Astrocyte (in vitro differentiated cells and primary cell): ENCODE results near the gene LPXN. TPM values are rescaled to one million over a fixed set of nuclear protein-coding genes. Genes with fewer than 3 reads are reported as not detected.

Experiments used
- DNase-seq: peaks from one replicate; pipeline ENCODE4 v3.0.0-alpha.2; 2010; ENCODE audit warnings: low read depth
- FAIRE-seq: peaks from 2 replicates; lab custom pipeline; 2011; peaks lifted over from hg19 to GRCh38; lab: Jason Lieb, UNC
- H2AFZ ChIP-seq: 2 replicates; pipeline ENCODE4 v1.6.0; 2012; ENCODE audit warnings: low read depth, low read length, inconsistent platforms
- H3K27ac ChIP-seq: 2 replicates; pipeline ENCODE4 v1.5.1; 2011; ENCODE audit warnings: low read depth, low read length, inconsistent platforms
- H3K27me3 ChIP-seq: 2 replicates; pipeline ENCODE4 v1.6.0; 2011; ENCODE audit warnings: low read length, inconsistent platforms; ENCODE audit not compliant: insufficient read depth
- H3K36me3 ChIP-seq: 2 replicates; pipeline ENCODE4 v1.5.1; 2011; ENCODE audit warnings: low read length, inconsistent platforms; ENCODE audit not compliant: insufficient read depth
- H3K4me1 ChIP-seq: 2 replicates; pipeline ENCODE4 v1.5.1; 2011; ENCODE audit warnings: low read length, inconsistent platforms; ENCODE audit not compliant: insufficient read depth
- H3K4me2 ChIP-seq: 2 replicates; pipeline ENCODE4 v1.6.0; 2012; ENCODE audit warnings: low read length, inconsistent platforms
- H3K4me3 ChIP-seq: 2 replicates; pipeline ENCODE4 v1.5.1; 2011; ENCODE audit warnings: low read depth, mild to moderate bottlenecking, low read length, inconsistent platforms; ENCODE audit not compliant: insufficient read depth
- H3K79me2 ChIP-seq: 2 replicates; pipeline ENCODE4 v1.6.0; 2012; ENCODE audit warnings: mild to moderate bottlenecking, low read length, inconsistent platforms; ENCODE audit not compliant: insufficient read depth
- H3K9ac ChIP-seq: 2 replicates; pipeline ENCODE4 v1.6.0; 2012; ENCODE audit warnings: mild to moderate bottlenecking, low read length, inconsistent platforms
- H3K9me3 ChIP-seq: 2 replicates; pipeline ENCODE4 v1.5.1; 2012; ENCODE audit warnings: low read depth, mild to moderate bottlenecking, low read length, inconsistent platforms; ENCODE audit not compliant: insufficient read depth
- H4K20me1 ChIP-seq: 2 replicates; pipeline ENCODE4 v1.6.0; 2012; ENCODE audit warnings: low read length, inconsistent platforms; ENCODE audit not compliant: insufficient read depth
- H3K27ac Mint-ChIP-seq: one replicate; pipeline ENCODE4 v1.8.0; 2021; ENCODE audit warnings: mild to moderate bottlenecking, mixed read lengths; ENCODE audit not compliant: unreplicated experiment
- H3K27me3 Mint-ChIP-seq: one replicate; pipeline ENCODE4 v1.8.0; 2021; ENCODE audit warnings: low read depth, mixed read lengths; ENCODE audit not compliant: unreplicated experiment
- H3K36me3 Mint-ChIP-seq: one replicate; pipeline ENCODE4 v1.8.0; 2021; ENCODE audit warnings: low read depth, mixed read lengths; ENCODE audit not compliant: unreplicated experiment
- H3K4me1 Mint-ChIP-seq: one replicate; pipeline ENCODE4 v1.8.0; 2021; ENCODE audit warnings: low read depth, mixed read lengths; ENCODE audit not compliant: unreplicated experiment
- H3K4me3 Mint-ChIP-seq: one replicate; pipeline ENCODE4 v1.8.0; 2021; ENCODE audit warnings: mild to moderate bottlenecking, moderate library complexity, mixed read lengths; ENCODE audit not compliant: unreplicated experiment
- H3K9me3 Mint-ChIP-seq: one replicate; pipeline ENCODE4 v1.8.0; 2021; ENCODE audit warnings: mild to moderate bottlenecking, mixed read lengths; ENCODE audit not compliant: unreplicated experiment
- EZH2 ChIP-seq: IDR thresholded peaks from 2 replicates; pipeline ENCODE4 v1.6.1; 2012; ENCODE audit warnings: mild to moderate bottlenecking, low read length, inconsistent platforms; ENCODE audit not compliant: insufficient read depth
- total RNA-seq: library from RNA; stranded (reverse); gene quantifications from 2 replicates; pipeline ENCODE4 v1.2.1, GENCODE V29; 2021
- TF ChIP-seq, protein P1 (sequence below): IDR thresholded peaks from 2 replicates; pipeline ENCODE4 v1.5.1; 2011; ENCODE audit warnings: low read depth, mild to moderate bottlenecking, inconsistent platforms, low read length, moderate library complexity; ENCODE audit not compliant: insufficient read depth

LPXN gene
- total RNA-seq, 1 donor from 2014 or later: 3.7 TPM

DNA sequence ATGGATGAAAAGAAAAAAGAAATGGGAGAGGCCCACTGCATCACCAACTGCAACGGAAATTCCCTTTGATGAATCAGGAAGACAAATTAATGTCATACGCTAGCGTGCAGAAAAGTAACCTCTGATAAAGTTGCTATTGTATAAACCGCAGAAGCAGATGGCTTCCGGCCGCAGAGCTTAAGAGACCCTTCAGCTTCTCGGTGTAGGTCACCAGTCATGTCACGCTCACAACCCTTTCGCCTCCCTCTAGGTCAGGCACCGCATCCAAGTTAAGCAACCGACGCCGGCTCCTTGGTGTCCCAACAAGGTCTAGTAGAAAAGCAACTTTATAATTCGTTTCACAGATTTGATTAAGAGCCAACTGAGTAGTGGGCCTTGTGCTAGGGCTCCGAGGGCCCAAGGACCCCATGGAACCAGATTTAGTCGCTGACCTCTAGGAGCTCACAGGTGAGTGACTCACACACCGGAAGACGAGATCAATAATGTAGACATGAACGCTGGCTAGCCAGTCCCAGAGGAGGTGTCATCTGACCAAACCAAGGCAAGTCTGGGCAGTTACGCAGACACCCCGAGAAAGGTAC is 2.0 kb upstream of the LPXN start:
- DNase-seq: peak; percentile 97
- peak; percentile 9 for FAIRE-seq
- peak overlapping the region; percentile 91 for H3K4me2 ChIP-seq
- H3K4me1 Mint-ChIP-seq: peaks cover 40% of the 10 kb centered on the region
- H3K27me3 Mint-ChIP-seq: no peaks in the 10 kb centered on the region
- H3K27me3 ChIP-seq: no peaks in the 10 kb centered on the region
- peak overlapping the region; percentile 88 for H3K4me3 ChIP-seq
- peak overlapping the region; percentile 100 for H3K27ac Mint-ChIP-seq
- H3K4me3 Mint-ChIP-seq: peak overlapping the region; percentile 98
- H4K20me1 ChIP-seq: peaks cover 24% of the 10 kb centered on the region
- TF ChIP-seq EZH2: no peak
- TF ChIP-seq, protein P1, sequence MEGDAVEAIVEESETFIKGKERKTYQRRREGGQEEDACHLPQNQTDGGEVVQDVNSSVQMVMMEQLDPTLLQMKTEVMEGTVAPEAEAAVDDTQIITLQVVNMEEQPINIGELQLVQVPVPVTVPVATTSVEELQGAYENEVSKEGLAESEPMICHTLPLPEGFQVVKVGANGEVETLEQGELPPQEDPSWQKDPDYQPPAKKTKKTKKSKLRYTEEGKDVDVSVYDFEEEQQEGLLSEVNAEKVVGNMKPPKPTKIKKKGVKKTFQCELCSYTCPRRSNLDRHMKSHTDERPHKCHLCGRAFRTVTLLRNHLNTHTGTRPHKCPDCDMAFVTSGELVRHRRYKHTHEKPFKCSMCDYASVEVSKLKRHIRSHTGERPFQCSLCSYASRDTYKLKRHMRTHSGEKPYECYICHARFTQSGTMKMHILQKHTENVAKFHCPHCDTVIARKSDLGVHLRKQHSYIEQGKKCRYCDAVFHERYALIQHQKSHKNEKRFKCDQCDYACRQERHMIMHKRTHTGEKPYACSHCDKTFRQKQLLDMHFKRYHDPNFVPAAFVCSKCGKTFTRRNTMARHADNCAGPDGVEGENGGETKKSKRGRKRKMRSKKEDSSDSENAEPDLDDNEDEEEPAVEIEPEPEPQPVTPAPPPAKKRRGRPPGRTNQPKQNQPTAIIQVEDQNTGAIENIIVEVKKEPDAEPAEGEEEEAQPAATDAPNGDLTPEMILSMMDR: no peak
- peak overlapping the region; percentile 43 for H2AFZ ChIP-seq
- peaks cover 4% of the 10 kb centered on the region for H3K36me3 ChIP-seq
- H3K36me3 Mint-ChIP-seq: no peaks in the 10 kb centered on the region
- no peaks in the 10 kb centered on the region for H3K9me3 ChIP-seq
- H3K79me2 ChIP-seq: peaks cover 38% of the 10 kb centered on the region
- peaks cover 36% of the 10 kb centered on the region for H3K4me1 ChIP-seq
- peak overlapping the region; percentile 100 for H3K27ac ChIP-seq
- H3K9ac ChIP-seq: peak overlapping the region; percentile 100
- H3K9me3 Mint-ChIP-seq: no peaks in the 10 kb centered on the region

DNA sequence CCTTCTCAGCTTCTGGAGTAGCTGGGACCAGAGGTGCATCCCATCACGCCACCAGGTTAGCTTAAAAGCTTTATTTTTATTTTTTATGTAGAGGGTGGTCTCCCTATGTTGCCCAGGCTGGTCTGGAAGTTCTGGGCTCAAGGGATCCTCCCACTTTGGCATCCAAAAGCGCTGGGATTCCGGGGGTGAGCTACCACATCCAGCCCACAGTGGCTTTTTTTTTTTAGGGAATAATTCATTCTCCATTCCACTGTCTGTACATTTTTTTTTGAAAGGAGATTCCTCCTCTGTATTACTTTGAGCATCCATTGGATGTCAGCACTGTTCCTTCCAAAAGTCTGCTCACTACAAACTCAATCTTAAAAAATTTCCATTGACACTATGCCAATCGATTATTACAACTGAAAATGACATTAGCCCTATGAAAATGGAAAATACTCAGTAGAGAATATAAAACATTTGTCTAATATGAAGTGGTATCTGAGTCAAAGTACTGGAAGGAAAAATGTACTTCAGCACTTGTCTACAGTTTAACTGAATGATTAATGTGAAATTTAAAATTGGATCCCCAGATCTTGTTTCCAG is 1.3 kb upstream of the LPXN start:
- Histone ChIP-seq H3K4me3 (peak overlapping the region; percentile 88), H3K9me3 (no peaks in the 10 kb centered on the region), H3K9ac (peak overlapping the region; percentile 100), H2AFZ (no peak overlapping the region), H3K4me2 (peak overlapping the region; percentile 91), H4K20me1 (peaks cover 18% of the 10 kb centered on the region), H3K79me2 (peaks cover 32% of the 10 kb centered on the region), H3K36me3 (peaks cover 4% of the 10 kb centered on the region), H3K27me3 (no peaks in the 10 kb centered on the region), H3K4me1 (peaks cover 36% of the 10 kb centered on the region), H3K27ac (peak overlapping the region; percentile 100)
- Mint-ChIP-seq H3K4me3 (peak overlapping the region; percentile 98), H3K9me3 (no peaks in the 10 kb centered on the region), H3K36me3 (no peaks in the 10 kb centered on the region), H3K27ac (peak overlapping the region; percentile 100), H3K27me3 (no peaks in the 10 kb centered on the region), H3K4me1 (peaks cover 35% of the 10 kb centered on the region)
- FAIRE-seq (peak; percentile 20), DNase-seq (peak; percentile 59)
- TF ChIP-seq, protein P1: peak; percentile 48
- TF ChIP-seq EZH2: no peak

DNA sequence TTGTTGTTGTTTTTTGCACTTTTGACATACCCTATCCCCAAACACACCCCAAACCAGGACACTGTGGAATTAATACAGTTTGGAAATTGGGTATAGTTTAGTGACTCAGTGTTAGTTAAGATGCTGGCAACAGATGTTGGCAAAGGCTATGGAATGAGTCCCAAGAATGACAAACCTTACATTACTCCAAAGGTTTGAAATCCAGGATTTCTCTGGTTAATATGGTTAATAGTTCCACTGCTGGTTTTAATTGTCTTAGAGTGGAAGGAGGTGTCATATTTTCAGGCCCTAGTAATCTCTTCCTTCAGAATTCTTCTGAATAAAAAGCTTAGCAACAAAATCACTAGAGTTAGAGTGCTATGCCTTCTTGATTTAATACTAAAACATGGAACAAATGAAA is 775 bp downstream of the LPXN start:
- no peaks in the 10 kb centered on the region for H3K27me3 ChIP-seq

More for the DNA sequence above, 775 bp downstream of the LPXN start:
- Histone ChIP-seq H3K36me3 (no peaks in the 10 kb centered on the region), H3K27ac (peak overlapping the region; percentile 100), H3K9ac (peak overlapping the region; percentile 6), H3K4me2 (peak overlapping the region; percentile 91), H3K4me1 (peaks cover 29% of the 10 kb centered on the region), H4K20me1 (peaks cover 3% of the 10 kb centered on the region), H3K9me3 (no peaks in the 10 kb centered on the region), H2AFZ (no peak overlapping the region), H3K79me2 (peaks cover 11% of the 10 kb centered on the region), H3K4me3 (no peak overlapping the region)
- Mint-ChIP-seq H3K36me3 (no peaks in the 10 kb centered on the region), H3K4me3 (peak overlapping the region; percentile 2), H3K4me1 (peaks cover 29% of the 10 kb centered on the region), H3K9me3 (no peaks in the 10 kb centered on the region), H3K27ac (no peak overlapping the region), H3K27me3 (no peaks in the 10 kb centered on the region)
- DNase-seq: peak; percentile 74
- TF ChIP-seq, protein P1: no peak
- no peak for TF ChIP-seq EZH2
- FAIRE-seq: peak; percentile 60
